Astrocyte (in vitro differentiated cells and primary cell): Measurements from ENCODE around the gene TEN1.

Source experiments
- CTCF ChIP-seq: IDR thresholded peaks from 2 replicates; pipeline ENCODE4 v1.5.1; 2011; ENCODE audit warnings: low read depth, mild to moderate bottlenecking, inconsistent platforms, low read length, moderate library complexity; ENCODE audit not compliant: insufficient read depth
- EZH2 ChIP-seq: IDR thresholded peaks from 2 replicates; pipeline ENCODE4 v1.6.1; 2012; ENCODE audit warnings: mild to moderate bottlenecking, low read length, inconsistent platforms; ENCODE audit not compliant: insufficient read depth

DNA sequence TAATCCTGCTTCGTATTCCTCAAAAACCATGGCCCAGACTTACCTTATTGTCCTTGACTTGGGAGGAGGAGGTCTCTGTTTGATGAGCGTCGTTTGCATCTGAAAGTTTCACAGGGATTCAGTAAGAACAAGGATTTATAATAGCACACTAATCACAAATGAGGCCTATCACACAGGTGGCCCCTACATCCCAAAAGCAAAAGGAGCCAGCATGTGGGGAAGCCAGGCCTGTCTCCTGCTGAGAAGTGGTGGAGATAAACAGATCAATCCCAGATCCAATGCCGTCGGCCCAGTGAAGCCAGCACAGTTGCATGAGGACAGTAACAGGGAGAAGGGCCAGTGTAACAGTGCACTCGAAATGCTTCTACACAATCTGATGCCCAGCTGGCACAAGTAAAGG is 61.3 kb downstream of the TEN1 start:
- no peak for TF ChIP-seq CTCF
- no peak for TF ChIP-seq EZH2
